GM21619 (cell line): ENCODE measurements around the gene CD93.

ENCODE experiments used
- ATAC-seq: cut with Tn5 transposase; IDR thresholded peaks from one replicate; pipeline ENCODE4 v1.9.1; 2021; ENCODE audit not compliant: unreplicated experiment

Gene CD93

GRCh38 chr20:23100720-23101107 lies 14.6 kb upstream of the CD93 start:
- no peak for ATAC-seq

GRCh38 chr20:23099791-23100719 lies 13.9 kb upstream of the CD93 start:
- no peak for ATAC-seq

DNA sequence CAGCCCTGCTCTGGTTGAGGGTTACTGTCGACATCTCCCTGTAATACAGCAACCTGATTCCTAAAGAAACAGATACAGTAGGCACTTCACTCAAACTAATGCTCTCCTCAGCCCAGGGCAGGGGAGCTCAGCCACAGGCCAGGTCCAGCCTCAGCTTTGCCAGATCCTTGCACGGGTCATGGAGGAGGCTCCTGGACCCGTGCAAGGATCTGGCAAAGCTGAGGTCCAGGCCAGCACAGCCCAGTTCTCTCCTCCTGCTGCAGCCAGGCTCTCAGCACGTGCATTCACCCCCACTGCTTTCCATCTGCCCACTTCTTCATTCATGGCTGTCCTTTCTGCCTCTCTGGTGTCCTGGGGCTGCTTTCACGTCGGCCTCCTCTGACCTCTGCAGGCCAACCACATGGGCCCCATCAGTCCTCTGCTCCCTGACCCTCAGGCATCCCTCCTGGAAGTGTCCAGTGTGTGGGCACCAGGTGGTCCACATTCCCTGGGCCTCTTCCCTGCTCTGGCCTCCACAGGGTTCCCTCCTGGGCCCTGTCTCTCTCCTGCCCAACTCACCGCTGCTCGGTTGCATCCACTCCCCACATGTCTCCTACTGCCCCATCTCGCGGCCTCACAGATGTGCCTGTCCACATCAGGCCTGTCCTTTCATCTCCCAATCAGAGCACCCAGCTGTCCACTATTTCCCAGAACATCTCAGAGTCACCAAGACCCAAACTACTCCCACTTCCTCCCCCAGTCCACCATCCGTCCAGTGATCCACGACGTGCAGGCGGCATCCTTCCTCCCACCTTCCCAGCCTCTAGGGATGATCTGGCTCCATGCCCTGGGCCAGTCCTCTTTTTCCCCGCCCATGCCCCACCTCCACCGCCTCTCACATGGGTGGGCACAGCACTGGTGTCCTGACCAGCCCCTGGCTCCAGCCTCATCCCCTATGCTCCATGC lies 11.8 kb upstream of the CD93 start:
- ATAC-seq: no peak

DNA sequence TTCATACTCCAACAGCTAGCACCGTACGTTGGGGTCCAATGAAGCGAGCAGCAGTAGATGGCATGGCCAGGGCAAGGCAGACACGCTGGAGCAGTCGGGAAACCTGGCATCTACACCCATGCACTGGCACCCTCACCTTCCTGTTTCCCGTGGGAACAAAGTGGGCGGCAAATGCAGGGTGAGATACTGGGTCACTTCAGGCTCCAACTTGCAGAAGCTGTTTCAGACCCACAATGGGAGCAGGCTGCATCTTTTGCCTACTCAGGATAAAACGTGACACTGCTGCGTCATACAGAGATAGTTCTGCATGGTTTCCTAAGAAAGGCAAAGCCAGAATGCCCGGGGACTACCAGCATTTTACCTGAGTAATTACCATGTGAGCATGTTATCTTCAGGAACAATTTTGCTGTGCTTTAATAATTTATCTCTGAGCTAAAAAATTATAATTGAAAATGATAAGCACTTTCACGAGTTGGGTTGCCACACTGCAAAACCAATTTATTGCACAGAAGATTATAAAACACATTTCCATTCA lies 10.9 kb upstream of the CD93 start:
- ATAC-seq: no peak

DNA sequence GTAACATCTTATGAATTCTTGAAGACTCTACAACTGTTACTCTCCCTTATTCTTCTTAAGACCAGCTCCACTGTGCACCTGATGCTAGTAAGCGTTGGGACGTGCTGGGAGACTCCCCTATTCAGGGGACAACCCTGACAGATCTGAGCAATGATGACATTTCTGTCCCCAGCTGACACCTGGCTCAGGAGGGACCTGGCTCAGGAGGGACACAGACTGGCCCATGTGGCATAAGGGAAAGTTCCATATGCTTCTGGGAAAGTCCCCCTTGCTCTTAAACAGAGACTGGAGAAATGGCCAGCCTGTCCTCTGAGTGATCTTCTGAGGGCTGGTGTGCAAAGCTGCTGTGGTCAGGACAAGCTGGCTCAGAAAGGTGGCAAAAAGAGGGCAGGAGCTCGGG lies 10.0 kb upstream of the CD93 start:
- no peak for ATAC-seq

DNA sequence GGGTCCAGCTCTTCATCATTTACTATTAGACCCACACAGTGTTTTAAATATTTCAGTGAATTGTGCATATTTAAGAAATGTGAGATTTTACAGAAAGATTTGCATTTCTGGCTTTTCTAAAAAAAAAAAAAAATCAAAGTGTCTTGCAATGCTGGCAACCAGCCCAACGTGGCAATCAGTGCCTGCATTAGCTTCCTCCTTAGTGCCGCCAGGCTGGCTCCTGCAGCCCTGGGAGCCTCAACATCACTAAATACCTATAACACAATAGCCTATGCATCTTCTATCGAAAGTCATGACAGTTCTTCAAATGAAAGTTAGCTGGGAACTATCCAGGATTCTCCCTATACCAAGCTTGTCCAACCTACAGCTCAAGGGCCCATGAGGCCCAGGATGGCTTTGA lies 9.4 kb upstream of the CD93 start:
- no peak for ATAC-seq

GRCh38 chr20:23094927-23095326 lies 8.8 kb upstream of the CD93 start:
- no peak for ATAC-seq

- ATAC-seq: no peak
These were observed 8.2 kb upstream of the CD93 start for GRCh38 chr20:23094213-23094896.

- ATAC-seq: no peak
These were observed 7.5 kb upstream of the CD93 start for GRCh38 chr20:23093613-23094012.

DNA sequence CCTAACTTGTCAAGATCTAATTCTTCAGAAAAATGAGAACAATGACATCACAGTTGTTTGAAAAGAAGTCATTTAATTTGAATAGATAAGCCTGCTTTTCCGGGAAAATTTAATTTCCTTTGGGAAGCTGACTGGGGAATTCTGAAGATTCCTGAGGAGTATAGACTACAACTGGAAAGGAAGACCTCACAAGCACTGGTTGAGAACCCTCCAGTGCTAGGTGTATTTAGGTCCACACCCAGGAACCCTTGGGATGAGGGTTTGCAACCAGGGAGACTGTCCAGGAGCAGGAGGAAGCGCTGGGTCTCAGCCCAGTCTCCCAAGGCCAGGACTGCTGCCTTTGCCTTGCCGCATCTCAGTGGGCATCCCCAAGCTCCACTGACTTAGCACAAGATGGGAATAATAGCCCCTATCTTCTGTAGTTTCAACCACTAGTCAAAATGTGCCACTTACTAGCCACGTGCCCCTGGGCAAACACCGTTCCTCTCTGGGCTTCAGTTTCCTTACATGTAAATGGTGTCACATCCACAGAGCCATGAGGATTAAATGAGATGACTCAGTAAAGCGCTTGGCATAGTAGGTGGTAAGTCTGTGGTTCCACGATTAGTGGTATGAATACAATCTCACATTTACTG lies 6.9 kb upstream of the CD93 start:
- ATAC-seq: no peak

DNA sequence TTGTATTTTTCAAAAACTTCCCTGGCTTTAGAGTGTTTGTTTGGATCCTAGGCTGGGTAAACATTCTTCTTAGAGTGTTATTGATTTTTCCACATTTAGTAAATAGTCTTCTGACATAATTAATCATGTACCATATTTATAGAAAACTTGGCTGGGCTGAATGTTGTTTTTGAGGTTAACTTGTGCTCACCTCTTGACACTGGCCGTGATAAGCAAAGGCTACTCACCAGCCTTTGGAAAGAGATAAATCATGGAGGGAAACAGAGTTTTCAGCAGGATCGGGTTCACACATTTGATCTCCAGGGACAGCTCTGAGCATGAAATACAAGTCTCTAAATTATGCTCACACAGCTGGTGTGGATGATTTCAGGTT lies 6.2 kb upstream of the CD93 start:
- no peak for ATAC-seq

DNA sequence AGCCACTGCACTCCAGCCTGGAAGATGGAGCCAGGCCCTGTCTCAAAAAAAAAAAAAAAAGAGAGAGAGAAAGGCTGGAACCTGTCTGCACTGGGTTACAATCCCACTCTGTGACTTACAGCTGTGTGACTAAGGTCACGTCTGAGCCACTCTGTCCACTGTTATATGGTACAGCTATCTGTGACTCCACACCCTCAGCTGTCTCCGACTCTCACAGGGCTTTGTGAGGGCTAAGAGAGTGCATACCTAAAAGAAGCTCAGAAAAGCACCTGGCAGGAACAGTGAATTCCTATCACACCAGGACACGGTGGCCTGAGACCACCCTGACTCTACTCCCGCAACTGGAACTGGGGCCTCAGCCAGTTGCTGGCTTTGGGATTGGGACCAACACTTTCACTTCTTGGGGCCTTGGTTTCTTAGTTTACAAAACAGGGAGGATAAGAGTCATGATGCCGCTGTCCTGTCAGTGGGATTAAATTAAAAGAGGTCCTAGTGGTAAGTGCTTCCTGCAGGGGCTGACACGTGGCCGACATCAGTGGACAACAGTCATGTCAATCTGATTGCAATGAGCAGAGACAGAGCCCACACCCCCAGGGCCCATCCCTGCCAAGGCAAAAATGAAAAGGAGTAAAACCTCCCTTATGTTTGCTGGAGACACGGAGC lies 5.7 kb upstream of the CD93 start:
- no peak for ATAC-seq

- no peak for ATAC-seq
These were observed 4.8 kb upstream of the CD93 start for GRCh38 chr20:23090878-23091277.

DNA sequence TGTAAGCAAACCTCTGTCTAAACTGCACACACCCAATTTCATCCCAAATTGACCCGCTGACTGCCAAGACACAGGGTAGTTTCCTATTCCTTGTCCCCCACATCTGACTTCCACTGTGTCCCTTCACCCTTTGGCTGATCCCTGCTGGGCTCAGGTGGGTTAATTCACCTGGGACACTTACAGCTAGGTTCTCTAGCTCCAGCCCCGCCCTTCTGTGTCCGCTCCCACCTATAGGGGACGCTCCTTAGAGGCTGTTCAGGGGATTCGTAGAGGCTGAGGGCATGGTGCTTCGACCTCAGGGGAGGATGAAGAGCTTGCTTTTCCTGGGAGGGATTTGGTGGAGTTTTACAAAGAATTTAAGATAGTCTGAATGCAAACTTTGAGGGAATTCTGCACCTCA lies 4.0 kb upstream of the CD93 start:
- no peak for ATAC-seq

DNA sequence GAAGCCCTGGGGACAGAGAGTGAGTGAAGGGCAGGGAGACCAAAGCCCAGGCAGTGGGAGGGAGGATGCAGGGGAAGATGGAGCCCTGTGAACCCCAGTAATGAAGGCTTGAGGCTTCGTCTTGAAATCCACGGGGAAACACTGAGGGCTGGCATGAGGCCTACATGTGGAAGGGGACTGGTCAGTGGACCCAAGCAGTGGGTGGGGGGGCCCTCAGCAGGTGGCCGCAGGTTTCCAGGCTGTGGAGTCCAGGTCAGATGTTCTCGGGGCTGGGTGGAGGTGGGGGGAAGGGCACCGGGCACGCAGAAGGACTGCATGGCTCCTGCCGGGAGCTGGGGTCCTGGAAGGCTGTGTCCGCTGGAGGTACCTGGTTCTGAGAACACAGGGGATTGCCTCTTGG lies 2.7 kb upstream of the CD93 start:
- no peak for ATAC-seq

GRCh38 chr20:23087587-23088251 lies 1.6 kb upstream of the CD93 start:
- ATAC-seq: no peak

- ATAC-seq: no peak
These were observed 847 bp upstream of the CD93 start for GRCh38 chr20:23086931-23087411.

- ATAC-seq: no peak
These were observed 578 bp downstream of the CD93 start for GRCh38 chr20:23085436-23086055.

DNA sequence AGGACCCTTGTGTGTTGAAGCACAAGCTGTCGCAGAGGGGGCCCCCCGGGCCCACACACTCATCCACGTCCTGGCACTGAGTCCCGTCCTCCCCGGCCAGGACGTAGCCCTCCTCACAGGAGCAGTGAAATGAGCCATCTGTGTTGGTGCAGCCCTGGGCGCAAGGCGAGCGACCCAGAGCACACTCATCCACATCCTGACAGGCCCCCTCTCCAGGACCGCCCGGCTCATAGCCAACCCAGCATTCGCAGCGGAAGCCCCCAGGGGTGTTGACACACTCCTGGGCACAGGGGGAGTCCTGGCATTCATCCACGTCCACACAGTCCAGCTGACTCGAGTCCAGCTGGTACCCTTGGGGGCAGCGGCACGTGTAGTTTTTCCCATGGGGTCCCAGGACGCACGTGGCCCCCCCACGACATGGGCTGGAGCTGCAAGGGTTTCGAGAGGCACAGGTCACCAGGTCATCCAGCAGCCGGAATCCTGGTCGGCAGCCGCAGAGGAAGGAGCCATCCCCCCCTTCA lies 1.2 kb downstream of the CD93 start:
- no peak for ATAC-seq
